ENCODE measurements around the gene DPYSL5. TPM values are rescaled to one million over a fixed set of nuclear protein-coding genes. Genes with fewer than 3 reads are reported as not detected.

DPYSL5 gene
- total and polyA plus RNA-seq, 9 of the 15 experiments (the other 6 are each of a cell fraction or from before 2014, with no cell fraction given) = 0.06 TPM; not detected in 8

GRCh38 chr2:26838121-26838906, 9.6 kb upstream of the DPYSL5 start (continued):
- TF ChIP-seq CTCFL (IDR thresholded peaks at IDR 0.05; ENCODE audit: borderline replicate concordance, insufficient read depth, low read depth, low read length, poor library complexity, severe bottlenecking) (no peak), HES1 (IDR thresholded peaks at IDR 0.05; ENCODE audit: low read depth) (no peak), ZNF785 (CRISPR knock-in tag; IDR thresholded peaks at IDR 0.05) (no peak), SP2 (IDR thresholded peaks at IDR 0.05; ENCODE audit: extremely low read depth, low read depth, low read length, poor library complexity, severe bottlenecking) (no peak), NONO (IDR thresholded peaks at IDR 0.05; ENCODE audit: low read depth in 2 of 2, low read length in 1 of 2) (no peak), ZBED1 (IDR thresholded peaks at IDR 0.05) (no peak), DMBX1 (CRISPR knock-in tag; IDR thresholded peaks at IDR 0.05; ENCODE audit: borderline replicate concordance) (peak; percentile 16; the same call in 1 of the 2 replicates), STAG1 (CRISPR knock-in tag; IDR thresholded peaks at IDR 0.05; ENCODE audit: borderline replicate concordance) (no peak), TEAD4 (IDR thresholded peaks at IDR 0.05; ENCODE audit: low read length) (no peak), TEAD4 (CRISPR knock-in tag; IDR thresholded peaks at IDR 0.05; ENCODE audit: borderline replicate concordance) (no peak), SRSF9 (IDR thresholded peaks at IDR 0.05; ENCODE audit: borderline replicate concordance, low read depth, low read length) (no peak), MAZ (CRISPR knock-in tag; conservative IDR thresholded peaks at IDR 0.05 in 1 of 2, IDR thresholded peaks at IDR 0.05 in 1 of 2) (peak in 1 of 2 experiments; percentile 22; a peak in 1 of 4 replicates), ELF1 (tag; IDR thresholded peaks at IDR 0.05) (no peak), ZNF134 (CRISPR knock-in tag; conservative IDR thresholded peaks at IDR 0.05) (no peak), ZBTB17 (CRISPR knock-in tag; IDR thresholded peaks at IDR 0.05) (no peak), HNRNPLL (IDR thresholded peaks at IDR 0.05; ENCODE audit: low read depth, low read length, poor library complexity, severe bottlenecking) (no peak), BRF2 (IDR thresholded peaks at IDR 0.05; ENCODE audit: borderline replicate concordance, insufficient read depth, insufficient read length) (no peak), SMARCA5 (IDR thresholded peaks at IDR 0.05) (no peak), SAP30 (IDR thresholded peaks at IDR 0.05; ENCODE audit: borderline replicate concordance, insufficient read depth, low read depth, low read length, poor library complexity, severe bottlenecking) (no peak), ZNF644 (tag; IDR thresholded peaks at IDR 0.05; ENCODE audit: low read depth) (0 out of 2 replicates have a peak, but pooled peaks have one; percentile 48), NCOA4 (IDR thresholded peaks at IDR 0.05; ENCODE audit: partially characterized antibody) (no peak)

Data from K562 (cell line).